ENCODE results near the gene DIP2A.

- TF ChIP-seq, protein P1, sequence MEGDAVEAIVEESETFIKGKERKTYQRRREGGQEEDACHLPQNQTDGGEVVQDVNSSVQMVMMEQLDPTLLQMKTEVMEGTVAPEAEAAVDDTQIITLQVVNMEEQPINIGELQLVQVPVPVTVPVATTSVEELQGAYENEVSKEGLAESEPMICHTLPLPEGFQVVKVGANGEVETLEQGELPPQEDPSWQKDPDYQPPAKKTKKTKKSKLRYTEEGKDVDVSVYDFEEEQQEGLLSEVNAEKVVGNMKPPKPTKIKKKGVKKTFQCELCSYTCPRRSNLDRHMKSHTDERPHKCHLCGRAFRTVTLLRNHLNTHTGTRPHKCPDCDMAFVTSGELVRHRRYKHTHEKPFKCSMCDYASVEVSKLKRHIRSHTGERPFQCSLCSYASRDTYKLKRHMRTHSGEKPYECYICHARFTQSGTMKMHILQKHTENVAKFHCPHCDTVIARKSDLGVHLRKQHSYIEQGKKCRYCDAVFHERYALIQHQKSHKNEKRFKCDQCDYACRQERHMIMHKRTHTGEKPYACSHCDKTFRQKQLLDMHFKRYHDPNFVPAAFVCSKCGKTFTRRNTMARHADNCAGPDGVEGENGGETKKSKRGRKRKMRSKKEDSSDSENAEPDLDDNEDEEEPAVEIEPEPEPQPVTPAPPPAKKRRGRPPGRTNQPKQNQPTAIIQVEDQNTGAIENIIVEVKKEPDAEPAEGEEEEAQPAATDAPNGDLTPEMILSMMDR (conservative IDR thresholded peaks at IDR 0.05) = no peak
- TF ChIP-seq EZH2 (IDR thresholded peaks at IDR 0.05; ENCODE audit: low read depth) = no peak
Measured at GRCh38 chr21:46616050-46616449, 157.4 kb downstream of the DIP2A start.
